RWPE2 (cell line): ENCODE data around the gene BMF.
"Not testable (repeated sequence)": the region's sequence is repeated elsewhere in the genome, so short reads cannot be mapped to it uniquely, and the experiment has no call there.

Experiments
- ATAC-seq: fragments of 200-7000 bp; cut with Tn5 transposase; 3 replicates; pipeline ENCODE4 v1.9.1; 2021; ENCODE audit warnings: low read depth
- DNase-seq: peaks from one replicate; pipeline ENCODE4 v3.0.0-alpha.2; 2020; ENCODE audit warnings: low spot score
- H3K27ac ChIP-seq: fragments of 450-650 bp; 2 replicates; pipeline ENCODE4 v1.5.1; 2017; ENCODE audit warnings: mild to moderate bottlenecking; ENCODE audit not compliant: poor library complexity, severe bottlenecking
- H3K27me3 ChIP-seq: fragments of 250-450 bp; sonication (Bioruptor Pico); 2 replicates; pipeline ENCODE4 v1.5.1; 2021; ENCODE audit warnings: mild to moderate bottlenecking, moderate library complexity; ENCODE audit not compliant: insufficient read depth, poor library complexity, severe bottlenecking
- H3K36me3 ChIP-seq: fragments of 250-450 bp; sonication (Bioruptor Pico); 2 replicates; pipeline ENCODE4 v1.5.1; 2020; ENCODE audit warnings: low read depth, mild to moderate bottlenecking, moderate library complexity
- H3K4me1 ChIP-seq: fragments of 250-450 bp; sonication (Bioruptor Pico); 2 replicates; pipeline ENCODE4 v1.5.1; 2021; ENCODE audit warnings: mild to moderate bottlenecking, moderate library complexity; ENCODE audit not compliant: insufficient read depth, poor library complexity, severe bottlenecking
- H3K4me3 ChIP-seq: fragments of 250-450 bp; sonication (Bioruptor Pico); 2 replicates; pipeline ENCODE4 v1.5.1; 2021; ENCODE audit warnings: mild to moderate bottlenecking, moderate library complexity; ENCODE audit not compliant: severe bottlenecking
- H3K9me3 ChIP-seq: fragments of 250-450 bp; sonication (Bioruptor Pico); 2 replicates; pipeline ENCODE4 v1.5.1; 2021; ENCODE audit warnings: mild to moderate bottlenecking, moderate library complexity; ENCODE audit not compliant: severe bottlenecking
- CTCF ChIP-seq: fragments of 450-650 bp; IDR thresholded peaks from one replicate; pipeline ENCODE4 v1.5.1; 2017; ENCODE audit warnings: mild to moderate bottlenecking, moderate library complexity; ENCODE audit not compliant: poor library complexity, severe bottlenecking

Gene BMF

GRCh38 chr15:40137303-40138200 is 28.9 kb upstream of the BMF start:
- ATAC-seq (0 out of 3 replicates have a peak, but pooled peaks have one; percentile 21), DNase-seq (no peak)
- Histone ChIP-seq H3K9me3 (no peaks in the 10 kb centered on the region), H3K36me3 (no peaks in the 10 kb centered on the region), H3K4me3 (no peak overlapping the region), H3K27ac (no peak overlapping the region), H3K27me3 (no peaks in the 10 kb centered on the region), H3K4me1 (no peaks in the 10 kb centered on the region)
- peak; percentile 17 for TF ChIP-seq CTCF

GRCh38 chr15:40136470-40137302 is 28.0 kb upstream of the BMF start:
- no peak for TF ChIP-seq CTCF
- Histone ChIP-seq H3K4me3 (no peak overlapping the region), H3K4me1 (no peaks in the 10 kb centered on the region), H3K27me3 (no peaks in the 10 kb centered on the region), H3K36me3 (no peaks in the 10 kb centered on the region), H3K27ac (no peak overlapping the region), H3K9me3 (no peaks in the 10 kb centered on the region)
- ATAC-seq = peak; percentile 35; the same call in 2 of the 3 replicates
- no peak for DNase-seq

DNA sequence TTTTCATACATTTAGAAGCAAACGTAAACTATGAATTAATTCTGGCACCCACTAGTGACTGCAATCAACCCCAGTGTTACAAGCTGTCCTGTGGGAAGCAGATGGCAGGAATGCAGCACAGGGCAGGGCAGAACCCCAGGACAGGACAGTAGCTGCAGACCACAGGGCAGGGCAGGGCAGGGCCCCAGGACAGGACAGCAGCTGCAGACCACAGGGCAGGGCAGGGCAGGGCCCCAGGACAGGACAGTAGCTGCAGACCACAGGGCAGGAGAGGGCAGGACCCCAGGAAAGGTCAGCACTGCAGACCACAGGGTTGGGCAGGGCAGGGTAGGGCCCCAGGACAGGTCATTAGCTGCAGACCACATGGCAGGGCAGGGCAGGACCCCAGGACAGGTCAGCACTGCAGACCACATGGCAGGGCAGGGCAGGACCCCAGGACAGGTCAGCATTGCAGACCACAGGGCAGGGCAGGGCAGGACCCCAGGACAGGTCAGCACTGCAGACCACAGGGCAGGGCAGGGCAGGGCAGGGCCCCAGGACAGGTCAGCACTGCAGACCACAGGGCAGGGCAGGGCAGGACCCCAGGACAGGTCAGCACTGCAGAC is 27.3 kb upstream of the BMF start:
- ATAC-seq, DNase-seq, H3K27me3 ChIP-seq, H3K9me3 ChIP-seq, H3K36me3 ChIP-seq, H3K4me3 ChIP-seq, H3K27ac ChIP-seq, H3K4me1 ChIP-seq: not testable (repeated sequence)

- Histone ChIP-seq H3K4me1 (no peaks in the 10 kb centered on the region), H3K27ac (no peak overlapping the region), H3K9me3 (no peaks in the 10 kb centered on the region), H3K4me3 (no peak overlapping the region), H3K27me3 (no peaks in the 10 kb centered on the region), H3K36me3 (no peaks in the 10 kb centered on the region)
- no peak for TF ChIP-seq CTCF
- DNase-seq (no peak), ATAC-seq (no peak)
These were observed 26.2 kb upstream of the BMF start for GRCh38 chr15:40134885-40135284.

DNA sequence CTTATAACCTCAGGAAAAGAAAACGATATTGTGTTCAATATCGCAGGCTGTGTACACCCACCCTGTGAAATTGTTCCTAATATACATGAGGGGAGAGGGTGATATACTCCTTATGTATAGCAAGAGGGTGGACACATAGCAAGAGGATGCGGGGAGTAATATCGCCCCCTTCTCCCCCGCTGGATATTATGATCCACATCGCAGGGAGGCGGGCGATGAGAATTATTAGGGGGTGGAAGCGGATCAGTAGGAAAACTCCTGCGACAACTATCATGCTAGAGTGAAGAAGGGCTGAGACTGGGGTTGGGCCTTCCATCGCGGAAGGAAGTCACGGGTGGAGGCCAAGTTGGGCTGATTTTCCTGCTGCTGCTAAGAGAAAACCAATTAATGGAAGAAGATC is 24.9 kb upstream of the BMF start:
- no peak for DNase-seq
- no peak for ATAC-seq

More for the DNA sequence above, 24.9 kb upstream of the BMF start:
- Histone ChIP-seq H3K4me3 (no peak overlapping the region), H3K9me3 (no peaks in the 10 kb centered on the region), H3K27ac (no peak overlapping the region), H3K27me3 (no peaks in the 10 kb centered on the region), H3K4me1 (no peaks in the 10 kb centered on the region), H3K36me3 (no peaks in the 10 kb centered on the region)
- no peak for TF ChIP-seq CTCF
